ENCODE measurements around the gene ANKRD63.

ANKRD63 gene

DNA sequence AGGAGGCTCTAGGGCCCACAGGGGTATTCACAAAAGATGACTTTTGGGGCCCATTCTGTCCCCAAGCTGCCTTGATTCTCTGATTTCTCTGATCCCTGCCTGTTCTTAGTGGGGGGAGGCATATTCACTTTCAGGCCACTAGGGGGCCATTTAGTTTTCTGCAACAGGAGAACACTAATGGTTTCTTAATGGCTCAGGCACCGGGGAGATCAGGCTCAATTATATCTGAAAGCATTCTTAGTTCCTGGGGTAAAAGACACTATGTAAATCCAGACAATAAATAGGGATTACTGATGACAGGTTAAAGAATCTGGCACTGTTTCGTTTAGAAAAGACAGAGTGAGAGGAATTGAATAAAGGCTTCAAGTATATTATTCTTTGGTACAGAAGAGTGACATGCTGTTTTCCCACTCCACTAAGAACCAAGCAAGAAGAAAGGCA is 38.1 kb upstream of the ANKRD63 start:
- peaks cover 0 to 23% (median 0%) of the 10 kb centered on the region in 11 experiments; a peak in 6 of 22 replicates for H4K20me1 ChIP-seq
- H3K9me3 ChIP-seq (replicated peaks in 1 of 11) = no peaks in the 10 kb centered on the region
- H3K27me3 ChIP-seq = peaks cover 0 to 24% (median 23%) of the 10 kb centered on the region in 11 experiments; a peak in 18 of 22 replicates
- H3K9ac ChIP-seq = no peak overlapping the region
- H3K27ac ChIP-seq = no peak overlapping the region
- H3K36me3 ChIP-seq = peaks cover 0 to under 1% (median 0%) of the 10 kb centered on the region in 11 experiments; a peak in 1 of 22 replicates
- no peak overlapping the region for H3K4me3 ChIP-seq
- H3K4me2 ChIP-seq = no peak overlapping the region
- TF ChIP-seq Cebpa-rat (IDR thresholded peaks at IDR 0.05) = no peak
- peaks cover 34 to 51% (median 42%) of the 10 kb centered on the region in 10 experiments for H3K4me1 ChIP-seq

DNA sequence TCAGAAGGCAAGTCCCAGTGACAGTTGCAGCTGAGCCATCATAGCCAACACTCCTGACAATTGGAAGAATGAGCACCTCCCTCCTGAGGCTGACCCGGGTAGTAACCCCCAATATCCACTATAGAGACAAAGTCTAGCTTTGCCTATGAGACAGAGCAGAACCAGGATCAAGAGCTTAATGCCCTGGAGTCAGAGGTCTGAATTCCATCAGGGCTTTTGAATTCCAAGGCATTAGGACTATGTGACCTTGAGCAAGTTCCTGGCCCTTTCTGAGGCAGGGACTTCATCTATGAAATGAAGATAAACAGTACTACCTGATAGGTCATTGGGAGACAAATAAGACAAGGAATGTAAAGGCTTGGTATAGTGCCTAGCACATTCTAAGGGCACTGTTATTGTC is 37.5 kb upstream of the ANKRD63 start:
- Histone ChIP-seq H4K20me1 (peaks cover 0 to 17% (median 0%) of the 10 kb centered on the region in 11 experiments; a peak in 6 of 22 replicates), H3K4me3 (no peak overlapping the region), H3K9ac (no peak overlapping the region), H3K4me2 (no peak overlapping the region), H3K36me3 (no peaks in the 10 kb centered on the region), H3K9me3 (replicated peaks in 1 of 11) (no peaks in the 10 kb centered on the region), H3K27me3 (peaks cover 0 to 18% (median 18%) of the 10 kb centered on the region in 11 experiments; a peak in 18 of 22 replicates), H3K27ac (no peak overlapping the region), H3K4me1 (peaks cover 28 to 45% (median 37%) of the 10 kb centered on the region in 10 experiments)
- no peak for TF ChIP-seq Cebpa-rat (IDR thresholded peaks at IDR 0.05)

DNA sequence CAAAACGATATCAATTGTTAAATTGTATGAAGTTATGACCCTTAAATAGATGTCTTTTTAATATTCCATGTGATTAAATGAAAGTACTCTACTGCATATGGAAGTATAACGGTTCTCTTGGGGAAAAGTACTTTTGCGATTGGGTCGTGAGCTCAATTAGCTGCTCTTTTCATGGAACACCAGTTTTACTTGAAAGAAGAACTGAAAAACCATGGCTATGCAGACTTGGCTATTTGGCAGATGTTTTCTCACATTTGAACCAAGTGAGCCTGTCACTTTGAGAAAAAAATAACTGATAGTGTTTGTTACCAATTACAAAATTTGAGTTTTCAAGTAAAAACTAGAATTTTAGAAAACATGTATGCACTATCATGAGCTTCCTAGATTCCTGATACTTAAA is 34.7 kb upstream of the ANKRD63 start:
- Histone ChIP-seq H3K4me2 (peak overlapping the region; percentile 3 to 77 (median 56); a peak in 19 of 22 replicates), H3K4me1 (peaks cover 14 to 51% (median 28%) of the 10 kb centered on the region in 10 experiments), H3K4me3 (no peak overlapping the region), H3K9me3 (replicated peaks in 1 of 11) (no peaks in the 10 kb centered on the region), H3K9ac (no peak overlapping the region), H3K27me3 (peaks cover 0 to 11% (median 0%) of the 10 kb centered on the region in 11 experiments; a peak in 4 of 22 replicates), H3K27ac (no peak overlapping the region; a peak in 1 of 22 replicates), H4K20me1 (no peaks in the 10 kb centered on the region), H3K36me3 (no peaks in the 10 kb centered on the region)
- no peak for TF ChIP-seq Cebpa-rat (IDR thresholded peaks at IDR 0.05)

DNA sequence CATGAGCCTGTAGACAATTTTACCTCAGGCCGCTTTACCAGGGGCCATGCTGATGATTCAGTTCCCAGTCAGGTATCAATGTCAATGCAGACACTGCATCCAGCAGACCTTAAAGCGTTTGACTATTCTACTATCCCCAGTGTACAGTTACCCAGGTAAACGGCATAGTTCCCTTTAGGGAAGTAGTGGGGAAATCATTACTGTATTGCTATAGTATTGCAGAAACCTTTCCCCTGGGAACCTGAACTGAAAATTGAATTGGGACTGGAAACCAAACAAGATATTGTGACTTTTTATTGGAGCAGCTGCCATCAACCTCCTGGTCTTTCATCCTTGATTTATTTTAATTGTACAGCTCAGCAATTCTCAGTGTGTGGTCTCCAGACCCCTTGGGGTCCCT is 34.1 kb upstream of the ANKRD63 start:
- Histone ChIP-seq H3K9ac (no peak overlapping the region), H3K27me3 (peaks cover 0 to 11% (median 0%) of the 10 kb centered on the region in 11 experiments; a peak in 4 of 22 replicates), H3K4me3 (no peak overlapping the region), H3K27ac (no peak overlapping the region), H3K4me2 (peak overlapping the region; percentile 3 to 77 (median 56); a peak in 20 of 22 replicates), H3K4me1 (peaks cover 10 to 45% (median 27%) of the 10 kb centered on the region in 10 experiments), H4K20me1 (no peaks in the 10 kb centered on the region), H3K36me3 (no peaks in the 10 kb centered on the region), H3K9me3 (replicated peaks in 1 of 11) (no peaks in the 10 kb centered on the region)
- TF ChIP-seq Cebpa-rat (IDR thresholded peaks at IDR 0.05) = no peak

DNA sequence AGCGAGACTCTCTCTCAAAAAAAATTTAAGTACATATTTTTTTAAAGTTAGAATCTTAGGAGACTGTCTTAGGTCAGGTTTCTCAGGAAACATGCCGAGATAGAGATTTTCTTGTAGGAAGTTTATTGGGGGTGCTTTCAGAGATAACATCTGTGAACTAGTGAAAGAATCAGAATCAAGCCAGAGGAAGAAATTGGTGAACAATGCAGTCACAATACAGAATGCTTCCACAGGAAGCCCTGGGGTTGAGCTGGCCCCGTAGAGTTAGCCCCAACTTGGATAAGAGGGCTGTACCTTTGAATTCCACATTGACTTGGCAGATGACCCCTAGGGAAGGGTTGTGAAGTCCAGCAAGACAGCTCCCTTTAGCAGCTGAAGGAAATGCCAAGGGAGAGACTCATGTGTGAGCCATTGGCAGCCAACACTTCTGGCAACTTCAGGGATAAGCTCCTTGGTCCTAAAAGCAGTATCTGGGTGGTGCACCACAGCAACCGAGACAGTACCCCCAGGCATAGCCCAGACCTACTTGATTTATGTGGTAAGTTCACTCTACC is 31.9 kb upstream of the ANKRD63 start:
- H3K9me3 ChIP-seq (replicated peaks in 1 of 11) = no peaks in the 10 kb centered on the region
- no peak for TF ChIP-seq Cebpa-rat (IDR thresholded peaks at IDR 0.05)

DNA sequence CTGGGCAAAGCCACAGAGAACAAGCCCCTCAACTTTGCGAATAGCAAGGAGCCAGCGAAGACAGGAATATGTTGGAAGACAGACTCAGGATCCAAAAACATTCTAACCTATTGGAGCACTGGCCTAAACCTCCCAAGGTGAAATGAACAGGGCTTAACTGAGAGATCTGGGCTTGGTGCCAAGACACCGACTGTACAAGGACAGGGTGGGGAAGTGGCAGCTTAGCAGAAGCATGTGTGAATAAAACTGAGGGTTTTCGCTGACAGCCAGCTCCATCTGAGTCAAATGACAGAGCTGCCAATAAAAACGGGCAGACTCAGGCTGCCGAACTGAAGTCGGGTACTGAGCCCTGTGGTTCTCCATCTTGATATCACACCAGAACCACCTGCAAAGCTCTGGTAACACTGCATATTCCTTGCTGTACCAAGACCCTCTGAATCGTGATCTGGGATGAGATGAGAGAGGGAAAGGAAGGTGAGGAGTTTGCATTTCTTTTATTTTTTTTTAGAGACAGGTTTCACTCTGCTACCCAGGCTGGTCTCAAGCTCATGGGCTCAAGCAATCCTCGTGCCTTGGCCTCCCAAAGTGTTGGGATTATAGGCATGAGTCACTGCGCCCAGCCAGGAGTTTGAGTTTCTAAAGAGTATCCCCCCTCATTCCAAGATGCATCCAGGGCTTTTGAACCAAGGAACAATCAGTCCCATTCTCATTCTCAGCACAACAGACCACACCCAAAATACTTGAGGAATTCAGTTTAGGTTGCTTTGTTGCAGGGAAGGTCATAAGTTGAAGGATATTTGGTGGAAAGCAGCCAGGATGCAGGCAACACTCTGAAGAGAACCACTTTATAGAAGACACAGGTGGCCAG is 30.9 kb upstream of the ANKRD63 start:
- Histone ChIP-seq H3K9ac (peak overlapping the region in 2 of 11 experiments; percentile 9 to 34; a peak in 1 of 22 replicates), H3K27me3 (peaks cover 0 to 11% (median 0%) of the 10 kb centered on the region in 11 experiments; a peak in 4 of 22 replicates), H3K4me1 (peaks cover 26 to 69% (median 50%) of the 10 kb centered on the region in 10 experiments), H3K27ac (no peak overlapping the region), H4K20me1 (no peaks in the 10 kb centered on the region), H3K36me3 (no peaks in the 10 kb centered on the region), H3K9me3 (replicated peaks in 1 of 11) (no peaks in the 10 kb centered on the region), H3K4me2 (peak overlapping the region in 9 of 11 experiments; percentile 3 to 71 (median 32); a peak in 14 of 22 replicates), H3K4me3 (no peak overlapping the region)
- TF ChIP-seq Cebpa-rat (IDR thresholded peaks at IDR 0.05) = no peak

More for the DNA sequence above, 31.9 kb upstream of the ANKRD63 start:
- Histone ChIP-seq H3K4me2 (peak overlapping the region in 6 of 11 experiments; percentile 3 to 71 (median 48); a peak in 9 of 22 replicates), H3K27ac (no peak overlapping the region), H3K4me3 (no peak overlapping the region), H3K36me3 (no peaks in the 10 kb centered on the region), H4K20me1 (no peaks in the 10 kb centered on the region), H3K4me1 (peaks cover 16 to 59% (median 40%) of the 10 kb centered on the region in 10 experiments), H3K27me3 (peaks cover 0 to 11% (median 0%) of the 10 kb centered on the region in 11 experiments; a peak in 4 of 22 replicates), H3K9ac (no peak overlapping the region)

DNA sequence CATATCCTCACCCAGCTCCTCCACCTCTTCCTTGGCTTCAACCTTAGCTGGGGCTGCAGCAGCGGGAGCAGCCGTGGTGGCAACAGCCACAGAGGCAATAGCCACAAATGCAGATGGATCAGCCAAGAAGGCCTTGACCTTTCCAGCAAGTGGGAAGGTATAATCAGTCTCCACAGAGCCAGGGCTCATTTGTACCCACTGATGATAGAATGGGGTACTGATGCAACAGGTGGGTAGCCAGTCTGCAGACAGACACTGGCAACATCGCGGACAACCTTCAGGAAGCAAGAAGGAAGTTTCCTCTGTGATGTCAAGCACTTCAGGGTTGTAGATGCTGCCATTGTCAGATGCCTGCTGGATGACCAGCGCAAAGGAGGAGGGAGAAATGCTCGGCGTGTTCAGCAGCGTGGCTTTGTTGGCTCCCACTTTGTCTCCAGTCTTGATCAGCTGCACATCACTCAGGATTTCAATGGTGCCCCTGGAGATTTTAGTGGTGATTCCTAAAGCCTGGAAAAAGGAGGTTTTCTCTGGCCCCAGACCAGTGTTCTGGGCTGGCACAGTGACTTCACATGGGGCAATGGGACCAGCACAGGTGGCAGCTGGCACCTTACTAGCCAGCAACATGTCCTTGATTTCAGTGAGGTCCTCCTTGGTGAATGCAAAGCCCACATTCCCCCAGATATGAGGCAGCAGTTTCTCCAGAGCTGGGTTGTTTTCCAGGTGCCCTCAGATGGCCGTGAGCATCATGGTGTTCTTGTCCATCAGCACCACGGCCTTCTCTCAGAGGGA is 29.7 kb upstream of the ANKRD63 start:
- Histone ChIP-seq H4K20me1 (no peaks in the 10 kb centered on the region), H3K4me2 (no peak overlapping the region), H3K27me3 (peaks cover 0 to 11% (median 0%) of the 10 kb centered on the region in 11 experiments; a peak in 4 of 22 replicates), H3K36me3 (no peaks in the 10 kb centered on the region), H3K4me3 (no peak overlapping the region), H3K4me1 (peaks cover 33 to 69% (median 56%) of the 10 kb centered on the region in 10 experiments), H3K27ac (no peak overlapping the region), H3K9ac (no peak overlapping the region), H3K9me3 (replicated peaks in 1 of 11) (no peaks in the 10 kb centered on the region)
- no peak for TF ChIP-seq Cebpa-rat (IDR thresholded peaks at IDR 0.05)

DNA sequence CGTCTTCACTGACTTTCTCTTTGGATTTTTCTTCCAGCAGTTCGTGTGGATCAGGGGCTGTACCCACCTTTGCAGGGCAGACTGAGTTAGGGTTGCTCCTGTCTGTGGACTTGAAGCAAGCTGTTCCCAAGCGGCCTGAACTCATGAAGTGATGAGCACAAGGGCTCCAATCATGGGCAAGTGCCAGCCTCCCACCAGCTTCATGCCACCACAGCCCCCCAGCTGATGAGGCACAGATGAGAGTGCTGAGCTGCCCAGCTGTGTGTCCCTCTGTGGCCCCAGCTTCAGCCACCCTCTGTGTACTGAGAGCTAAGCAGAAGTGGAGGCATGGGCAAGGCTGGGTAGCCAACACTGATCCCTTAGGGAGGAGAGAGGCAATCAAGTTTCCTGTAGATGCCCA is 28.1 kb upstream of the ANKRD63 start:
- Histone ChIP-seq H3K9ac (peak overlapping the region in 1 of 11 experiments; percentile 12; a peak in 1 of 22 replicates), H3K4me2 (peak overlapping the region in 8 of 11 experiments; percentile 2 to 43 (median 14); a peak in 8 of 22 replicates), H3K9me3 (replicated peaks in 1 of 11) (no peaks in the 10 kb centered on the region), H4K20me1 (peaks cover 0 to 8% (median 4%) of the 10 kb centered on the region in 11 experiments; a peak in 7 of 22 replicates), H3K4me1 (peaks cover 41 to 67% (median 57%) of the 10 kb centered on the region in 10 experiments), H3K4me3 (no peak overlapping the region), H3K27me3 (peaks cover 0 to 11% (median 0%) of the 10 kb centered on the region in 11 experiments; a peak in 4 of 22 replicates), H3K36me3 (no peaks in the 10 kb centered on the region), H3K27ac (no peak overlapping the region)
- no peak for TF ChIP-seq Cebpa-rat (IDR thresholded peaks at IDR 0.05)

All from BLaER1 treated with 17β-estradiol and CSF1 and Interleukin-3, amounts not matched to agents 10 nM and 100 nM (cell line).